Fibroblast of villous mesenchyme (primary cell): ENCODE data around the gene EIF3B. TPM values are rescaled to one million over a fixed set of nuclear protein-coding genes. Genes with fewer than 3 reads are reported as not detected.

Experiments used
- DNase-seq: peaks from one replicate; pipeline ENCODE4 v3.0.0-alpha.2; 2010; ENCODE audit warnings: low read depth
- H3K4me3 ChIP-seq: 2 replicates; pipeline ENCODE4 v1.5.1; 2011; ENCODE audit warnings: low read depth, mild to moderate bottlenecking, low read length
- CTCF ChIP-seq: IDR thresholded peaks from 2 replicates; pipeline ENCODE4 v1.5.1; 2012; ENCODE audit warnings: low read depth, mild to moderate bottlenecking, low read length; ENCODE audit not compliant: insufficient read depth
- total RNA-seq: library from RNA; depleted of rRNA; stranded (reverse); fragments of >200 nt; gene quantifications from 2 replicates; pipeline ENCODE4 v1.2.3, GENCODE V29; 2012

Gene EIF3B
- total RNA-seq, 1 donor: 210 TPM

- H3K4me3 ChIP-seq: no peak overlapping the region
- DNase-seq: no peak
- no peak for TF ChIP-seq CTCF
Observed at GRCh38 chr7:2358968-2359527, 4.4 kb downstream of the EIF3B start.

- DNase-seq: no peak
- TF ChIP-seq CTCF: no peak
- H3K4me3 ChIP-seq: no peak overlapping the region
Observed at GRCh38 chr7:2359610-2360009, 5.0 kb downstream of the EIF3B start.

GRCh38 chr7:2360796-2361195, 6.2 kb downstream of the EIF3B start:
- TF ChIP-seq CTCF: no peak
- peak; percentile 31 for DNase-seq
- no peak overlapping the region for H3K4me3 ChIP-seq

GRCh38 chr7:2362385-2363088, 7.9 kb downstream of the EIF3B start:
- TF ChIP-seq CTCF: no peak
- no peak overlapping the region for H3K4me3 ChIP-seq
- DNase-seq: no peak

- TF ChIP-seq CTCF: no peak
- DNase-seq: no peak
- H3K4me3 ChIP-seq: no peak overlapping the region
Observed at GRCh38 chr7:2369139-2369538, 14.5 kb downstream of the EIF3B start.

GRCh38 chr7:2371329-2371728, 16.7 kb downstream of the EIF3B start:
- no peak for DNase-seq
- TF ChIP-seq CTCF: no peak
- H3K4me3 ChIP-seq: no peak overlapping the region

GRCh38 chr7:2372724-2373123, 18.1 kb downstream of the EIF3B start:
- TF ChIP-seq CTCF: no peak
- no peak overlapping the region for H3K4me3 ChIP-seq
- DNase-seq: no peak
